GM12873 (cell line): Measurements from ENCODE around the gene DCDC2C.

Experiments used
- TF ChIP-seq, protein P1 (sequence below): IDR thresholded peaks from 2 replicates; pipeline ENCODE4 v1.5.1; 2012; ENCODE audit warnings: low read depth, mild to moderate bottlenecking, moderate library complexity, low read length, control low read depth; ENCODE audit not compliant: insufficient read depth; ENCODE audit errors: missing control alignments

The DCDC2C gene

DNA sequence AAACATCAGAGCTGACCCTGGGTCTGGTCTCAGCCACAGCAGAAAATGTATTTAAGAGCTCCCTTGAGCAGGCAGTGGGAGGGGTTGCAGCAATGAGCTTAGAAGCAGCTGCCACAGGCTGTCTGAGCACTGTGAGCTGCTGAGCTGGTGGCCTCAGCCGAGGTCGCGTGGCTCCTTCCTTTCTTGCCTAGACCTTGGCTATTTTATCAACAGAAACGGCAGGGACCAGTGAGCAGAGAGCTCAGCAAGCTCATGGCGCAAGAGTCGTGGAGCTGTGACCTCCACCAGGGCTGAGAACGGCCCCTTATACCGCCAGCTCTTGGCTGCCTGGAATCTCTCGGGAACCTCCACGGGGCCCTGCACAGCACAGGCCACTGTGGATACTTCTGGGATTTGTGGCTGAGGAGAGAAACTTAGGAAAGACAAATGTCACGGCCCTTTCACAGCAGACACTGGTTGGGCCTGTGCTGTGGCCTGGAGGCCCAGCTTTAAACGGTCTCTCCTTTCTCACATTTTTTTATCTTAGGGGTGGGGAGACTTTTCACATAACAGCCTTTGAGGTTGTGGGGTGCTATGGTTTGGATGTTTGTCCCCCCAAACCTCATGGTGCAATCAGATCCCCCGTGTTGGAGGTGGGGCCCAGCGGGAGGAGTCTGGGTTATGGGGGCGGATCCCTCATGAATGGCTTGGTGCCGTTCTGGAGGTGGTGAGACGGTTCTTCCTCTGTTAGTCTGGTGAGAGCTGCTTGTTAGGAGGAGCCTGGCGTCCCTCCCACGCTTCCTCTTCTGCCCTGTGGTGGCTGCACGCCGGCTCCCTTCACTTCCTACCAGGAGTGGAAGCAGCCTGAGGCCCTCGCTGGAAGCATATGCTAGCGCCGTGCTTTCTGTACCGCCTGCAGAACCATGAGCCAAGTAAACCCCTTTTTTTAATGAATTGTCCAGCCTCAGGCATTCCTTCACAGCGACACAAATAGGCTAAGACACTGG lies 43.6 kb upstream of the DCDC2C start:
- TF ChIP-seq, protein P1, sequence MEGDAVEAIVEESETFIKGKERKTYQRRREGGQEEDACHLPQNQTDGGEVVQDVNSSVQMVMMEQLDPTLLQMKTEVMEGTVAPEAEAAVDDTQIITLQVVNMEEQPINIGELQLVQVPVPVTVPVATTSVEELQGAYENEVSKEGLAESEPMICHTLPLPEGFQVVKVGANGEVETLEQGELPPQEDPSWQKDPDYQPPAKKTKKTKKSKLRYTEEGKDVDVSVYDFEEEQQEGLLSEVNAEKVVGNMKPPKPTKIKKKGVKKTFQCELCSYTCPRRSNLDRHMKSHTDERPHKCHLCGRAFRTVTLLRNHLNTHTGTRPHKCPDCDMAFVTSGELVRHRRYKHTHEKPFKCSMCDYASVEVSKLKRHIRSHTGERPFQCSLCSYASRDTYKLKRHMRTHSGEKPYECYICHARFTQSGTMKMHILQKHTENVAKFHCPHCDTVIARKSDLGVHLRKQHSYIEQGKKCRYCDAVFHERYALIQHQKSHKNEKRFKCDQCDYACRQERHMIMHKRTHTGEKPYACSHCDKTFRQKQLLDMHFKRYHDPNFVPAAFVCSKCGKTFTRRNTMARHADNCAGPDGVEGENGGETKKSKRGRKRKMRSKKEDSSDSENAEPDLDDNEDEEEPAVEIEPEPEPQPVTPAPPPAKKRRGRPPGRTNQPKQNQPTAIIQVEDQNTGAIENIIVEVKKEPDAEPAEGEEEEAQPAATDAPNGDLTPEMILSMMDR: no peak

DNA sequence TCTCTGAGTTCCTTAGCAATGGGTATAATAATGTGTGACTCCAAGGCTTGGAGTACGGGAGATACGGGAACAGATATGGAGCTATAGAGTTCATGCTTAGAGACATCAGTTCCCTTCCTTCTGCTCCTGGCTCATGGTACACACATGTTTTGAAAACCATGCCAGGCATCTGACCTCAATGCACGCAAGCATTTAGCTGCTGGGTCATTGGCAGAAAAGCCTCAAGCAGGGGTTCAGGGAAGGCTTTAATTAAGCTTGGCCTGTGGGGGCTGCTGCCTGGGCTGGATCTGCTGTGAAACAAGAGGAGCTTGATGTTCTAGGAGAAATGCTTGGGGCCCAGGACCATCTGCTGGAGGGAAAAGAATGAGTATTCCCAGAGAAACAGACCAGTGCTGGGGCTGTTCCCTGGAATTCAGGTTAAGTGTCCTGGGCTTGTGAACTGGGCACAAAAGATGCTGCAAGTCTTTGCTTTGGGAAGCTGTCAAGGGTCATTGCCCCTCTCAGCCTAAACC lies 42.2 kb upstream of the DCDC2C start:
- TF ChIP-seq, protein P1: no peak

GRCh38 chr2:3662239-3662638 lies 41.1 kb upstream of the DCDC2C start:
- TF ChIP-seq, protein P1: no peak

- TF ChIP-seq, protein P1: no peak
Measured at GRCh38 chr2:3664118-3664517, 39.3 kb upstream of the DCDC2C start.

DNA sequence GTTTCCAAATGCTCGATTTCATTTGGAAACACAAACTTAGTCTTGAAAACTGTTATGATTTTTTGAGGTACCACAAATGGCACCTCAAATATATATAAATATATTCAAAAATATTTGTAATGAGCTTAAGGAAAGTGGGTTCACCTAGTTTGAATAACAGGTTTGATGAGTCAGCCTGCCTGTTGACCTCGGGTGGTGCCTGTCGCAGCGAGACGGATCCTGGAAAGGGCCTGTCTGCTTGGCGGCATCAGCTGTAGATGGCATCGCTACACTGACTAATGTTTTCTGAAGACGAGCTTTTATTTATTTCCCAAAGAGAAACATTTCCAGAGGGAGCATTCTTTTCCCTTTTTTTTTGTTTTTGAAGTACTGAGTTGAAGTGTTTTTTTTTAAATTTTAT lies 38.5 kb upstream of the DCDC2C start:
- TF ChIP-seq, protein P1: no peak

DNA sequence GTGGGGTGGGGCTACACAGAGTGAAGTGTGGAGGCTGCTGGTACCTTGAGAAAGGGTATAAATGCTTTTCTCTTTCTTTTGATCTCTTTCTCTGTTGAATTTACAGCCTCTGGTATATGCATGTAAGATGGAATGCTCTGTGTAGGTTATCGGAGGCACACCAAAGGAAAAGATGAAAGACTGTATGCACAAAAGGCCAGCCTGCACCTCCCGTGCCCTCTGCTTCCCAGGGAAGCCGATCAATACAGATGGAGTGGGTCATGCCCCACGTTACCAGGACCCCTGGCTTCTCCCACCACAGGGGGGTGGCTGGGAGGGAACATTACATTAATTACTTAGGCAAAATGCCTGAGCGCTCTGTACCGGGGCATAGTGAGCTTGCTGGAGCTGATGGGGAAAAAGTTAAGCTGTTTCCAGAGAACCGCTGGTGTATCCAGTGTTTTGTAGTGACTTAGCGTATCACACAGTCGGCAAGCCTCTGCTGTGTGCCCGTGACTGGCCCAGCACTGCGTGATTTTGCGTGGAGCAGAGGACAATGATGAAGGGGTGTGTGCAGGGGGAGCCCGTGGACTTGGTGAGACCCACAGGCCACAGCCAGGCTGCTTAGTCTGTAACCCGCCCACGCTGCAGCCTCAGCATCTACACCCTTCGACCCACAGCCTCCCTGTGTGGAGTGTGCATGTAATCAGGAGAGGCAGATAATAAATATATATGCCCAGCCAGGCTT lies 37.3 kb upstream of the DCDC2C start:
- TF ChIP-seq, protein P1: no peak

DNA sequence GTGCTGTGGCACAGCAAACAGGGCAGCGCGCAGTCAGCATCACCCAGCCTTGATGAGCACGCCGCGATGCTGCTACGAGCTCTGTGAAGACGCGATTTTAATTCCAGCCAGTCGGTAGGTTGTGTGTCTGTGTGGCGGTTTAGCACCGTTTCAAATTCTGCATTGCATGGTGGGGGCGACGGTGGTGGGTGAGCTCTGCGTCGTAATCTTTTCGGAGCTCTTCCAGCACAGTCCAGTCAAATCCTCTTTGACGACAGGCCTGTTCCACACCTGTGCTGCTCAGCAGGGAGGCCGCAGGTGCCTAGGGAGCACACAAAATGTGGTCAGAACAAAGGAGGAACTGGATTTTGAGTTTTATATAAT lies 36.8 kb upstream of the DCDC2C start:
- TF ChIP-seq, protein P1: no peak
